Endothelial cell of umbilical vein (primary cell): Measurements from ENCODE around the gene PRXL2C. TPM values are rescaled to one million over a fixed set of nuclear protein-coding genes. Genes with fewer than 3 reads are reported as not detected.

ENCODE experiments used
- BruUV-seq: library from RNA; stranded (reverse); fragments of 400-500 nt; replicated peaks from 2 replicates; lab custom pipeline; 2021; lab: Mats Ljungman, UMichigan
- CTCF ChIA-PET: fragments of 300-600, 350-600 bp; sonication (Branson Sonifier 250); formaldehyde crosslinking; loops from one replicate; lab custom pipeline; 2021; ENCODE audit warnings: antibody characterized with exemption, inconsistent platforms; lab: Charles Lee
- POLR2A ChIA-PET: fragments of 300-600, 350-600 bp; sonication (Branson Sonifier 250); formaldehyde crosslinking; loops from one replicate; lab custom pipeline; 2021; ENCODE audit warnings: antibody characterized with exemption, inconsistent platforms; lab: Charles Lee
- DNase-seq: peaks from one replicate; pipeline ENCODE4 v3.0.0-alpha.2; 2011; ENCODE audit warnings: low read depth, low spot score
- FAIRE-seq: peaks from 2 replicates; lab custom pipeline; 2011; peaks lifted over from hg19 to GRCh38; lab: Jason Lieb, UNC
- H2AFZ ChIP-seq: 2 replicates; pipeline ENCODE4 v1.6.0; 2012; ENCODE audit warnings: low read depth, low read length, control low read depth, inconsistent platforms
- H3K27ac ChIP-seq: 2 replicates; pipeline ENCODE4 v1.5.1; 2011; ENCODE audit warnings: low read depth, mild to moderate bottlenecking, control low read depth, low read length, moderate library complexity; ENCODE audit not compliant: insufficient read depth
- H3K27me3 ChIP-seq, 2 experiments: 2 replicates each; pipeline versions ENCODE4 v1.6.0 to v1.6.1; 2011; ENCODE audit warnings: low read length in 2 of 2, mixed read lengths in 1 of 2; ENCODE audit not compliant: control insufficient read depth in 2 of 2, insufficient read depth in 2 of 2
- H3K36me3 ChIP-seq, 2 experiments: 2 replicates in 1 of 2; 3 replicates in 1 of 2; pipeline ENCODE4 v1.5.1; 2011; ENCODE audit warnings: low read length in 2 of 2, mild to moderate bottlenecking in 1 of 2, moderate library complexity in 1 of 2; ENCODE audit not compliant: control insufficient read depth in 2 of 2, insufficient read depth in 2 of 2; ENCODE audit errors: extremely low read depth in 1 of 2
- H3K4me1 ChIP-seq: 3 replicates; pipeline ENCODE4 v1.5.1; 2011; ENCODE audit warnings: mild to moderate bottlenecking, low read length; ENCODE audit not compliant: control insufficient read depth, insufficient read depth; ENCODE audit errors: extremely low read depth
- H3K4me2 ChIP-seq: 2 replicates; pipeline ENCODE4 v1.6.1; 2011; ENCODE audit warnings: low read length, control low read depth, mixed read lengths; ENCODE audit not compliant: insufficient read depth
- H3K4me3 ChIP-seq, 3 experiments: fragments of 200-600 bp in 1 of 3; sonication (generic), shearing (Covaris generic) in 1 of 3; replicated peaks in 1 of 3; 2 replicates each; pipeline ENCODE4 v1.5.1; 2011 to 2016; ENCODE audit warnings: control low read depth in 3 of 3, low read length in 3 of 3, mild to moderate bottlenecking in 2 of 3, inconsistent platforms in 1 of 3, low read depth in 1 of 3, moderate library complexity in 1 of 3; ENCODE audit not compliant: insufficient read depth in 1 of 3
- H3K79me2 ChIP-seq: 2 replicates; pipeline ENCODE4 v1.6.0; 2012; ENCODE audit warnings: low read length, inconsistent platforms; ENCODE audit not compliant: control insufficient read depth, insufficient read depth
- H3K9ac ChIP-seq: replicated peaks from 2 replicates; pipeline ENCODE3; 2011; ENCODE audit warnings: low read length, control low read depth; ENCODE audit not compliant: insufficient read depth; ENCODE audit errors: extremely low read depth
- H3K9me1 ChIP-seq: replicated peaks from 3 replicates; pipeline ENCODE4 v1.6.0; 2011; ENCODE audit warnings: mild to moderate bottlenecking, low read length; ENCODE audit not compliant: control insufficient read depth, insufficient read depth; ENCODE audit errors: extremely low read depth
- H3K9me3 ChIP-seq: replicated peaks from 2 replicates; pipeline ENCODE4 v1.5.1; 2012; ENCODE audit warnings: low read length, inconsistent platforms; ENCODE audit not compliant: control insufficient read depth, insufficient read depth
- H4K20me1 ChIP-seq: replicated peaks from 2 replicates; pipeline ENCODE3; 2011; ENCODE audit warnings: mild to moderate bottlenecking, low read length; ENCODE audit not compliant: control insufficient read depth, insufficient read depth; ENCODE audit errors: extremely low read depth
- EZH2 ChIP-seq: IDR thresholded peaks from 2 replicates; pipeline ENCODE4 v1.6.1; 2012; ENCODE audit warnings: borderline replicate concordance, low read depth, mild to moderate bottlenecking, moderate library complexity, low read length, inconsistent platforms; ENCODE audit not compliant: severe bottlenecking
- POLR2A ChIP-seq: IDR thresholded peaks from 2 replicates; pipeline ENCODE4 v1.6.1; 2012; ENCODE audit warnings: low read depth, mild to moderate bottlenecking, control low read depth, low read length
- POLR2AphosphoS5 ChIP-seq: IDR thresholded peaks from 2 replicates; pipeline ENCODE4 v1.6.1; 2012; ENCODE audit warnings: low read depth, mild to moderate bottlenecking, control low read depth, low read length, moderate library complexity; ENCODE audit not compliant: insufficient read depth
- dilution Hi-C: fragments of 300-500 bp; cut with MboI; formaldehyde crosslinking; loops from one replicate; pipeline ENCODE4 v1.15.0; 2019; ENCODE audit warnings: low sequenced_read_pairs; ENCODE audit not compliant: extremely low pct_ligation_motif_present
- intact Hi-C: fragments of 100-400 bp; cut with micrococcal nuclease; formaldehyde crosslinking; loops from one replicate; pipeline ENCODE4 v1.10.0; 2022
- polyA plus RNA-seq, 4 experiments: library from polyadenylated mRNA; depleted of rRNA in 3 of 4; stranded (reverse) in 3 of 4; unstranded in 1 of 4; fragments of >200 nt; gene quantifications; 2 replicates each; pipeline versions ENCODE4 v1.2.1 to v1.2.3, GENCODE V29; 2011 to 2012; ENCODE audit warnings: missing spikeins in 1 of 4
- total RNA-seq: library from RNA; stranded (reverse); gene quantifications from 2 replicates; pipeline ENCODE4 v1.2.3, GENCODE V29; 2021
- TF ChIP-seq, protein P1 (sequence below), 2 donors: IDR thresholded peaks; 1 replicate in 1 of 2; 2 replicates in 1 of 2; pipeline ENCODE4 v1.5.1; 2011; ENCODE audit warnings: low read length in 2 of 2, mild to moderate bottlenecking in 2 of 2, moderate library complexity in 2 of 2, control low read depth in 1 of 2, inconsistent platforms in 1 of 2, low read depth in 1 of 2; ENCODE audit not compliant: insufficient read depth in 1 of 2; ENCODE audit errors: extremely low read depth in 1 of 2

The PRXL2C gene
- total and polyA plus RNA-seq, 2 donors (not counting 3 experiments of a cell fraction or from before 2014, with no cell fraction given): 5.4 to 14.7 TPM

DNA sequence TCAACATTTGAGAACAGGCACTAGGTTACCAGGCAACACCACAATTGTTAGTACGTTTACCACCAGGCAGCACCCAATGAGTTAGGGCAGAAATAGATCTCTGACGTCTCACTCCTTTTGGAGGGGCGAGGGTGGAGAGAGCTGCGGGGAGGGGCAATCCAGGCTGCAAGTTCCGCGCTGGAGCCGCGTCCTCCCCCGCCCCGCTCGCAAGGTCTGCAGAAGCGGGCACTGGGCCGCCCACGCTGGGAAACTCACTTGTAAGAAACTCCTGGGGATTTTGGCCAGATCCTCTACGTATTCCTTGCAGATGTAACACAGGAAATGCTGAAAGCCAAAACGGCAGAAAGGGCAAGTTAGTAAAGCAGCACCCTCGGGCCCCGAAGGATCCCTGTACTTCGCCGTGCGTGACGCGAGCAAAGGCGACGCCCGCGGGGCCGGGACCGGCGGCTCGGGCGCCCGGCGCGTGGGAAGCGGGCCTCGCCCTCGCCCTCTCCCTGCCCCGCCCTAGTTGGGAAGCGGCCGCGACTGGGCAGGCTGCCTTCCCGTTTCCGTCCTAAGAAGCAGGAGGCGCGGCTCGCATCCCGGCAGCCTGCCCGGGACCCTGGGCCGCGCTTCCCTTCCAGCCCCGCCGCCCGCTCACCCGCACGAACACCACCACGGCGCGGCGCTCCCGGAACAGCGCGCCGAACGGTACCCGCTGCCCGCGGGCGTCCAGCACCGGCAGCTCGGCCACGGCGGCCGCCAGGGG, 493 bp downstream of the PRXL2C start:
- H3K9me1 ChIP-seq: no peaks in the 10 kb centered on the region
- peak overlapping the region; percentile 94 for H3K9ac ChIP-seq
- BruUV-seq: TSS peak; percentile 49
- peaks cover 6% of the 10 kb centered on the region for H3K4me1 ChIP-seq
- no peaks in the 10 kb centered on the region for H3K27me3 ChIP-seq
- intact Hi-C loops: loop anchor here (1.0 to 5.0 kb wide), 6 partner anchors 35 to 422 kb away; partner anchors contain the start of genes CDC14B, HABP4 and ZNF367
- dilution Hi-C loops: no loop called here
- CTCF ChIA-PET: interaction anchor here (0.6 to 3.8 kb wide), 7 partner anchors 12 to 337 kb away, joined by 3 to 24 read pairs (median 4); no protein-coding TSS in a partner anchor
- H3K9me3 ChIP-seq: no peaks in the 10 kb centered on the region
- peak overlapping the region; percentile 94 for H2AFZ ChIP-seq
- DNase-seq (peak; percentile 89), FAIRE-seq (peak; percentile 75)
- no peaks in the 10 kb centered on the region for H4K20me1 ChIP-seq
- no peaks in the 10 kb centered on the region for H3K79me2 ChIP-seq
- POLR2A ChIA-PET: no interaction called here
- peak overlapping the region; percentile 64 for H3K27ac ChIP-seq
- TF ChIP-seq, protein P1, sequence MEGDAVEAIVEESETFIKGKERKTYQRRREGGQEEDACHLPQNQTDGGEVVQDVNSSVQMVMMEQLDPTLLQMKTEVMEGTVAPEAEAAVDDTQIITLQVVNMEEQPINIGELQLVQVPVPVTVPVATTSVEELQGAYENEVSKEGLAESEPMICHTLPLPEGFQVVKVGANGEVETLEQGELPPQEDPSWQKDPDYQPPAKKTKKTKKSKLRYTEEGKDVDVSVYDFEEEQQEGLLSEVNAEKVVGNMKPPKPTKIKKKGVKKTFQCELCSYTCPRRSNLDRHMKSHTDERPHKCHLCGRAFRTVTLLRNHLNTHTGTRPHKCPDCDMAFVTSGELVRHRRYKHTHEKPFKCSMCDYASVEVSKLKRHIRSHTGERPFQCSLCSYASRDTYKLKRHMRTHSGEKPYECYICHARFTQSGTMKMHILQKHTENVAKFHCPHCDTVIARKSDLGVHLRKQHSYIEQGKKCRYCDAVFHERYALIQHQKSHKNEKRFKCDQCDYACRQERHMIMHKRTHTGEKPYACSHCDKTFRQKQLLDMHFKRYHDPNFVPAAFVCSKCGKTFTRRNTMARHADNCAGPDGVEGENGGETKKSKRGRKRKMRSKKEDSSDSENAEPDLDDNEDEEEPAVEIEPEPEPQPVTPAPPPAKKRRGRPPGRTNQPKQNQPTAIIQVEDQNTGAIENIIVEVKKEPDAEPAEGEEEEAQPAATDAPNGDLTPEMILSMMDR (IDR thresholded peaks at IDR 0.05; ENCODE audit: extremely low read depth in 1 of 2, insufficient read depth in 1 of 2, low read depth in 1 of 2, low read length in 2 of 2): no peak
- no peak for TF ChIP-seq POLR2A
- TF ChIP-seq EZH2: no peak
- TF ChIP-seq POLR2AphosphoS5: peak; percentile 33
- peaks cover 0 to 3% of the 10 kb centered on the region in 2 experiments for H3K36me3 ChIP-seq
- peak overlapping the region; percentile 40 for H3K4me2 ChIP-seq
- H3K4me3 ChIP-seq: peak overlapping the region; percentile 39 to 51 (median 50)
